GM13977 (cell line): ENCODE data around the gene SLC35D1.

Experiments
- DNase-seq: peaks from one replicate; pipeline ENCODE4 v3.0.0; 2012; ENCODE audit warnings: low spot score
- in situ Hi-C: fragments of 300-500 bp; cut with MboI; formaldehyde crosslinking; loops from one replicate; pipeline ENCODE4 v1.12.0; 2022; ENCODE audit warnings: low sequenced_read_pairs, low pct_unique_long_range_greater_than_20kb, mixed read lengths, inconsistent platforms; ENCODE audit not compliant: unreplicated experiment
- TF ChIP-seq, protein P1 (sequence below): IDR thresholded peaks from 2 replicates; pipeline ENCODE4 v1.5.1; 2012; ENCODE audit warnings: mild to moderate bottlenecking, control low read depth; ENCODE audit not compliant: insufficient read depth; ENCODE audit errors: extremely low read depth, missing control alignments

Gene SLC35D1

DNA sequence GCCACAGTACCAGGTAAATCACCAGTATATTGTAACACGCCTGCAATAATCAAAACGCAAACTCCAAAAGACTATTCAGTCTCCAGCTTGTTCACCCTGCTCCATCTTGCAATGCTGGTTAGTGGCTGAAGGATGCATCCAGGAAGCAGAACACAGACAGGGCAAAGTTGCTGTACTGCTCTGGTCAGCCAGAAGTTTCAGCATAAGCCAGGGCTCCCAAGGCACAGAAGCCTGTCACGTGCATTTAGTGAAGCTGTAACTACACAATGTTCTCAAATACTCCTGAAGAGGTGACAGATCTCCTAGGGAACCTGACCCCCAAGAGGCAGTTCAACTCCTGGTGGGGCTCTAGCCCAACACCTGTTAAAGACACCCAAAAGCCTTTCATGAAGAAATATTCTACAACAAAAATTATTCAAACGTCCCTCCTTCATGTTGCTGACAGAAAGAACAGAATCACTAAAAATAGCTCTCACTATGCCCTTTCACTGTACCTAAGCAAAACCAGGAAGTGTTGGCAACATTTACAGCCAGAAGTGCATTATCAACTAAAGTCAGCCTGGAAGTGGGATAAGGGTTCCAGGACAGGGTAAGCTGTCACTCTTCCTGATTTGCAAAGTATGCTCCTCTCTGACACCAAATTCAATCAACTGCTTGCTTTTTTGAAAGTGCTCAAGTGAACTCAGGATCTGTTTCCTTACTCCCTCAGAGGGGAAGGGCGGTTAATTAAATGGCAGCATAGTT is 52.1 kb downstream of the SLC35D1 start:
- in situ Hi-C loops = loop anchor here (25.0 kb wide), 1 partner anchor 510 kb away; no protein-coding TSS in a partner anchor
- no peak for DNase-seq
- TF ChIP-seq, protein P1, sequence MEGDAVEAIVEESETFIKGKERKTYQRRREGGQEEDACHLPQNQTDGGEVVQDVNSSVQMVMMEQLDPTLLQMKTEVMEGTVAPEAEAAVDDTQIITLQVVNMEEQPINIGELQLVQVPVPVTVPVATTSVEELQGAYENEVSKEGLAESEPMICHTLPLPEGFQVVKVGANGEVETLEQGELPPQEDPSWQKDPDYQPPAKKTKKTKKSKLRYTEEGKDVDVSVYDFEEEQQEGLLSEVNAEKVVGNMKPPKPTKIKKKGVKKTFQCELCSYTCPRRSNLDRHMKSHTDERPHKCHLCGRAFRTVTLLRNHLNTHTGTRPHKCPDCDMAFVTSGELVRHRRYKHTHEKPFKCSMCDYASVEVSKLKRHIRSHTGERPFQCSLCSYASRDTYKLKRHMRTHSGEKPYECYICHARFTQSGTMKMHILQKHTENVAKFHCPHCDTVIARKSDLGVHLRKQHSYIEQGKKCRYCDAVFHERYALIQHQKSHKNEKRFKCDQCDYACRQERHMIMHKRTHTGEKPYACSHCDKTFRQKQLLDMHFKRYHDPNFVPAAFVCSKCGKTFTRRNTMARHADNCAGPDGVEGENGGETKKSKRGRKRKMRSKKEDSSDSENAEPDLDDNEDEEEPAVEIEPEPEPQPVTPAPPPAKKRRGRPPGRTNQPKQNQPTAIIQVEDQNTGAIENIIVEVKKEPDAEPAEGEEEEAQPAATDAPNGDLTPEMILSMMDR = no peak

DNA sequence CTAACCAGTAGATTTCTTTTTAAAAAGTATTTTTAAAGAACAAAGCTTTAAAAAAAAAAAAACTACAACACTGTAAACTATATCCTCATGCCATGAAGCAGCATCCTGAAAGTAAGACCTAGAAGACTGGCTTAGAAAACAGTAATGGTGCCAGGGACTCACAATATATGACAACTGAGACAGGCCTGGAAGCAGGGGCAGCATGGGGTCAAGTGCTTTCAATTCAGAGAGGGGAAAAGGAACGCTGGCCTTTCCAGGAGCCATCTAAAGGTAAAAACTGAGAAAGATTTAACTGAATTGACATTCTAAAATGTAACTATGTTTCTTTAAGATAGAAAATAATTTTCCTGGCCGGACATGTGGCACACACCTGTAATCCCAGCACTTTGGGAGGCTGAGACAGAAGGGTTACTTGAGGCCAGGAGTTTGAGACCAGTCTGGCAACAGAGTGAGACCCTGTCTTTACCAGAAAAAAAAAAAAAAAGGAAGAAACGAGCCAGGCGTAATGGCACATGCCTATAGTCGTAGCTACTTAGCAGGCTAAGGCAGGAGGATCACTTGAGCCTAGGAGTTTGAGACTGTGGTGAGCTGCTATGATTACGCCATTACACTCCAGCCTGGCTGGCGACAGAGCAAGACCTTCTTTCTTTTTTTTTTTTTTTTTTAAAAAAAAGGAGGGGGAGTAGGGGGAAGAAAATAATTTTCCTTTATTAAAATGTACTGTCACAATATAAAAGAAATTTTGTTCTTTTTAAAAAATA is 54.1 kb downstream of the SLC35D1 start:
- no peak for DNase-seq
- TF ChIP-seq, protein P1 = no peak
- in situ Hi-C loops = loop anchor here (25.0 kb wide), 1 partner anchor 512 kb away; no protein-coding TSS in a partner anchor

DNA sequence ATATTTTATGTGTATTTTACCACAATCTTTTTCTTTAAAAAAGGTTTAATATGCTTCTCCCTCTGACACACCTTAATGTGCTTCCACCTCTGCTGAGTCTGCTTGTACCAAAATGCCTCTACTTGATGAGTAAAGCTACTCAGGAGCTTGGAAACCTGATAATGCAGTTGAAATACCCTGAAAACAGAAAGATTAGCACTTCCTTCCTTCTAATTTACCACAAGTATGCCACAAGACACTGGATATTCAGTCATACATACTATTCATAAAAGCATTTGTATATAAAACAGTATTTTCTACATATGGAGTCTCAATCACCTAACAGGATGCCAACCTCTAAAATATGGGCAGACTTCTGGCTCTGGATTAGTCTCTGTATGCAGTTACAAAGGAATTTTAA is 55.0 kb downstream of the SLC35D1 start:
- DNase-seq = no peak
- TF ChIP-seq, protein P1 = no peak
- in situ Hi-C loops = no loop called here

DNA sequence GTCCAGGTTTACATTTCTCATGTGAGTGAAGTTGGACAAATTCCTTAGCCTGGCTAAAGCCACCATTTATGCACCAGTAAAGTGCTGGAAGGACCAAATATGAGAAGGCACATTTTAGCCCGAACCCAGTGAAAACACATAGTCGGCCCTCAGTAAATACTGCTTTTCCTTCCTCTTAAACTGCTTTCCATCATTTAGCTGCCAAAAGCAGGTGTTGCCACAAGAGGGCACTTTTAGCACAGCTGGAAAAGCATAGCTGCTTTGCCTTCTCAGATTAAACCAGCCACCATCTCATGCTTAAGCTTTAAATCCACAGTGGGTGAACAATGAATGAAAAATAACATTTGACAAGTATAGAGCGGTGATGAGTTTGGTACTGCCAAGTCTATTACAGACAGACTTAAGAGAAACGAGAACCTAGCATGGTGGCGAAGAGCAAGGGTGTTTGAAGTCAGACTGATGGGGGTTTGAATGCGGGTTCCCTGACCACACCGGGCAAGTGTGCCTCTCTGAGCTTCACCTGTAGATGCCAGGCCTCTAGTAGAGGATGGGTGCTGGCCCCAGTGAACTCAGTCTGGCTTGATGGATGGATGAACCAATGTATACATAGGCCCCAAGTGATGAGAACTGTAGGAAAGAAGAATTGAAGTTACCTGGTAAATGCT is 57.8 kb downstream of the SLC35D1 start:
- TF ChIP-seq, protein P1 = peak; percentile 85
- in situ Hi-C loops = no loop called here
- peak; percentile 46 for DNase-seq

DNA sequence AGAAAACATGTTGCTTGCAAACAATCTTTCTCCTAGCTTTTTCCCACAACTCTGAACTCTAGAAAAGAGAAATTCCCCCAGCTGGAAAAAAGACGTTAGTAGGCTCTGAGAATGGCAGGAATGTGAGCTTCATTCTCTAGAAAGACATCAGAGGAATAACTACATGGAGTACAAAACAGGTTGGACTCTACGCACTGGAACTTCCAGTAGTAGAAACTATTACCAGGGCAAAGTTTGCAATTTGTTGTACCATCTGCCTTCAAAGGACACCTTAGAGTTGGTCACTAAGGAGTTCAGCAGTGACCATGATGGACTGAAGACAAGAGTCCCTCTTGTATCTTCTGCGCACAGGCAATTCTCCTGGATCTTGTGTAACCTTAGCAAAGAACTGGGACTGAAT is 60.9 kb downstream of the SLC35D1 start:
- in situ Hi-C loops = no loop called here
- TF ChIP-seq, protein P1 = no peak
- no peak for DNase-seq

DNA sequence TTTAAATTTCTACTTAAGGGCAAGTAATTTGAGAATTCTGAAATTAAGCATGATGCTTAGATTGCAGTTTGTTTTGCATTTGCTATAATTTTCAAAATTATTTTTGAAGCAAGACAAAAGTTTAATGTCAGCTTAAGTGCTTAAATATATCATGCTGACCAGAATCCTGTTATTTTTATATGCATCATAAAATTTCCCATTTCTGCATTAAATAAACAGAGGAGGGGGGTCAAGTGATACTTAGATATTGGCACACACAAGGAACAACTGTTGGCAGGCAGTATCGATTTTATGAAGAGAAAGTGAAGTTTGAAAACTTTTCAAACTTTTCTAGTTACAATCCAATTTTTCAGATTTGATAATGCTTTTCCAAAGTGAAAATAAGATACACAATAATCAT is 68.1 kb downstream of the SLC35D1 start:
- TF ChIP-seq, protein P1 = no peak
- no peak for DNase-seq
- in situ Hi-C loops = no loop called here
